Measurements from ENCODE around the gene FNBP1. TPM values are rescaled to one million over a fixed set of nuclear protein-coding genes. Genes with fewer than 3 reads are reported as not detected.
"Not testable (repeated sequence)": the region's sequence is repeated elsewhere in the genome, so short reads cannot be mapped to it uniquely, and the experiment has no call there.

FNBP1 gene
- polyA plus RNA-seq, 1 donor = 19.1 TPM

GRCh38 chr9:129954868-129955550 is 88.0 kb downstream of the FNBP1 start:
- no peak for DNase-seq (ENCODE audit: low read depth)

- DNase-seq (ENCODE audit: low read depth) = no peak
Observed at GRCh38 chr9:129953736-129954135, 89.3 kb downstream of the FNBP1 start.

- no peak for DNase-seq (ENCODE audit: low read depth)
Observed at GRCh38 chr9:129952337-129952736, 90.7 kb downstream of the FNBP1 start.

- no peak for DNase-seq (ENCODE audit: low read depth)
Observed at GRCh38 chr9:129949821-129950220, 93.2 kb downstream of the FNBP1 start.

- DNase-seq (ENCODE audit: low read depth) = not testable (repeated sequence)
Observed at GRCh38 chr9:129948626-129949025, 94.4 kb downstream of the FNBP1 start.

DNA sequence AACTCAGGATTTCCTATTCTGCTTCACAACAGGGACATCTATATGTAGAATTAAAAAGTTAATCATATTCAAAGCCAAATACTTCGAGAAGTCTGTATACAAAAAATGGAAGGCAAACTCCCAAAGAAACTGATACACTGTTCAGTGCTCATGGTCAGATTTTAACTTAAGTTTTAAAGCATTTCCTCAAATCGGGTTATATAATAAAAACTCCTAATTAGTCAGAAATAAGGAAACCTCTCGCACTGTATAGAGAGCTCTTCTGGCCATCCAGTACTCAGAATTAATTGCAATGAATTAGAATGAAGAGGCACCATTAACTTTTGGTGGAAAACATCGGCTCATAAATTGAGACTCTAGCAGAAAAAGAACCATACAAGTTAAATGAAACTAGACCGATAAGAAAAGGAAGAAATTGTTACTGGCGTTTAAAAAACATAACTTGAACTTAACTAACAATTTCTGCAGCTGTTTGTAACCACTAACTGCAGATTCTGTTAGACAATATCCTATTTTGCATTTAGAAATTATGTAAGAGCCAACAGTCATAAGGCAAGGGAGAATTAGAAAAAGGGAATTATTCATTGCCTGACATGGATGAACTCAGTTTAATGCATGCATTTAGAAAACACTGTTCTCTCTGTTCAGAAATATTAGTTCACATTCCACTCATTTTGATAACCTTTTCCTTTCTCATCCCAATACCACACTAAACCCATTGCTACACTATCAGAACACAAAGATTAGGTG is 96.6 kb downstream of the FNBP1 start:
- no peak for DNase-seq (ENCODE audit: low read depth)

DNA sequence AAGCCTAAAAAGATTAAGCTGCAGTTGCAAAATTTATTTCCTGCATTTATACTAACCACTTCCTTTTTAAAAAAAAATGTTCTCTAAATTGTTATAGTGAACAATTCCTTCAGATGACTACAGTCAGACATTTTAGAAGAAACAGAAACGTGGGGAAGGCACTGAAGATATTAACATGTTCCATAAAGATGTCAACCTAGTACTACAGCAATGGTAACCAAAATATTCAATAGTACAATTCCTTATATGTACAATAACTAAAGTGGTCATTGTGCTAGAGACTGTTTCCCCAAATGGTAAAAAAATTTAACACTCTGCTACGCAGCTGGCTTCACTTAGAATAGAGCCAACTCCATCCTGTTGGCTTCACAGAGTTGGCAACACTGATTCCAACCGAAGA is 97.7 kb downstream of the FNBP1 start:
- DNase-seq (ENCODE audit: low read depth) = no peak

GRCh38 chr9:129944506-129945116 is 98.4 kb downstream of the FNBP1 start:
- DNase-seq (ENCODE audit: low read depth) = no peak

GRCh38 chr9:129939431-129939830 is 103.6 kb downstream of the FNBP1 start:
- no peak for DNase-seq (ENCODE audit: low read depth)

GRCh38 chr9:129938291-129938979 is 104.6 kb downstream of the FNBP1 start:
- DNase-seq (ENCODE audit: low read depth) = no peak

DNA sequence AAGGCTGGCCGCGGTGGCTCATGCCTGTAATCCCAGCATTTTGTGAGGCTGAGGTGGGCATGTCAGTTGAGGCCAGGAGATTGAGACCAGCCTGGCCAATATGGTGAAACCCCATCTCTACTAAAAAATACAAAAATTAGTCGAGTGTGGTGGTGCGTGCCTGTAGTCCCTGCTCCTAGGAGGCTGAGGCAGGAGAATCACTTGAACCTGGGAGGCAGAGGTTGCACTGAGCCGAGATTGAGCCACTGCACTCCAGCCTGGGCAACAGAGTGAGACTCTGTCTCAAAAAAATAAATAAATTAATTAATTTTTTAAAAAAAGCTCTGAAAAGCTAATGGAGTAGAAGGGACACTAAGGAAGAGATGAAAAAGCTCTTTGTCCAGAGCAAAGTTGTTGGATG is 105.1 kb downstream of the FNBP1 start:
- not testable (repeated sequence) for DNase-seq (ENCODE audit: low read depth)

DNA sequence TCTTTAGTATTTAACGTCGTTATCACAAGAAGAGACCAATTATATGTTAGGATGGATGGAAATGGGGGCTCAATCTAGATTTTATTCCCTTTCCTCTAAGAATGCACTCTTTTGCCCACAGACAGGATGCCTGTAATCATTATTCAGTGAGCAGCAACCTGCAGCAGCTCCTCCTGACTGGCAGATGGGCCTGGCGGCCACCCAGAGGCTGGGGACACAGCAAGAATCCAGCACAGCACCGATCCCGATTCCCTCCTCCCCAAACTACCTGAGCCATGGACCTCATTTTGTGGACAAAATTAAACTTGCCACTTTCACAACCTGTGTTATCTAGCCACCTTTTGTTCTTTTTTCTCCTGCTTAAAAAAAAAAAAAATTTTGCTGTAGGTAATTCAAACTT is 106.8 kb downstream of the FNBP1 start:
- no peak for DNase-seq (ENCODE audit: low read depth)

GRCh38 chr9:129934780-129935179 is 108.2 kb downstream of the FNBP1 start:
- DNase-seq (ENCODE audit: low read depth) = no peak

DNA sequence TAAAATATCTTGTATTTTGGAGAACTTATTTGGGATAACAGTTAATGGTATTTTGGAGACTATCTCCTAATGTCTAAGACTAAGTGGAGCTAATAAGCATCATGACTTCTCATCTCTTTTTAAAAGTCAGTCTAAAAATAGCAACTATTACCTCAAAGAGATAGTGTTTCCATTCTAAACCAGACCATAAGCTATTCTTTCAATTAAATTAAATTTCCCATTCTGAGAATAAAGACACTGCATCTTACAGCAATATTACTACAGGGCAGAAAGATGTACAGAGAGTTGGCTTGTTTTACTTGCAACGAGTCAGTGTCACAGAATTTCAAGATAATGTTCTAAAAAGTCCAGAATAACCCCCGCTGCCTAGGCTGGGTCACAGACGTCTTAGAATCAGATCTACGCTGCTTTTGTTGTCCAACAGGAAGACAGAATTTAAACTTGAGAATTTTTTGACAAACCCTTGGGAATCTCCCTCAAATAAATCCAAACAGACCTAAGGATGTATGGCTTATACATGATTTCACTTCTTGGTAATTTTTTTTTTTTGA is 108.9 kb downstream of the FNBP1 start:
- DNase-seq (ENCODE audit: low read depth) = no peak

DNA sequence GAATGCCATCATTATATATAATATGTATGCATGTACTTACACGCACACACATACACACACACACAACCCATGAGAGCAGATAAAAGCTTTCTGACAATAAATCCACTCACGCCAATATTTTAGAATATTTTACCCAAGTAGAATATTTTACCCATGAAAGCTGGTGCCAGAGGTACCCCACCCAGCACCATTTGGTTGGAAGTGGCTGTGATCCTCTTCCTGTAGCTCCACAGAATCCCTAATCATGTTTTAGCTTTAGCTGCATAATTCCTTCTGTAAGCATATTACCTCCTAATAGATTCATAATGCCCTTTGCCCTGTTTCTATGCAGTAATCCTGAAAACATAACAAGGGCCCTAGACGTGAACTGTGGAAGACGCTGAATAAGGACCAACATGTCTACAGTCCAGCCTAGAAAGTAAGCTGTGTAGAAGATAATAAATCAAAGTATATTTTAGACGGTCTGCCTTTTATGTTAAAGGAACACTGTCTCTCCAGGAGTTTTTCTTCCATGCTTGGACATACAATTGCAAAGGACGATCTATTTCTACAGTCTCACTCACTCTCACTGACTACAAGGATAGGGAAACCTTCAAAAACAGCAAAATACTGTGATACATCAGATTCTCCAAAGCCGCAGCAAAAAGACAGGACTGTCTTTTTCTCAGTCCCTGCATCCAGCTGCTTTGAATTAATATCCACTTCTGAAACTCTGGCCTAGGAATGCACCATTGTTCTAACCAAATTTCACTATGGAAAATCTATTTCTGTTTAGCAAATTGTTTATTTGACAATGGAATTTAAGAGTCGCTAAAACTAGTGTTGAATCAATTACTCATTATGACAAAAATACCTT is 109.6 kb downstream of the FNBP1 start:
- no peak for DNase-seq (ENCODE audit: low read depth)

GRCh38 chr9:129932303-129933151 is 110.5 kb downstream of the FNBP1 start:
- no peak for DNase-seq (ENCODE audit: low read depth)

GRCh38 chr9:129930743-129931142 is 112.2 kb downstream of the FNBP1 start:
- no peak for DNase-seq (ENCODE audit: low read depth)

- no peak for DNase-seq (ENCODE audit: low read depth)
Observed at GRCh38 chr9:129929496-129930125, 113.4 kb downstream of the FNBP1 start.

DNA sequence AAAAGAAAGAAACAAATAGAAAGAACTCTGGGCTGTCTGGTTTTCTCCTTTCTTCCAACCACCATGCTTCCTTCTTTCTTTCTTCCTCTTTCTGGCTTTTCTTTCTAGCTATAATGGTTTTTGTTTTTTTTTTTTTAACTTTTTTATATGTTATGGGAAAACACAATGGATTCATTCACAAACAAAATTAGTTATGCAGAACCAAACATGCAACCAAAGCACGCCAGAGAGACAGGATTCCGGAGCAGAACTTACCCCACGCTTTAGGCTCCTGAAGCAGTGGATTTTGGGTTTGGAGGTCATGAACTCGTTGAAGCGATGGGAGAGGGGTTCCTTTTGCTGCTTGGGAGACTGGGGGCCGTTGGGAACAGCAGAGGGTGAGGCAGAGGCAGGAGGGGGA is 119.4 kb downstream of the FNBP1 start:
- no peak for DNase-seq (ENCODE audit: low read depth)

DNA sequence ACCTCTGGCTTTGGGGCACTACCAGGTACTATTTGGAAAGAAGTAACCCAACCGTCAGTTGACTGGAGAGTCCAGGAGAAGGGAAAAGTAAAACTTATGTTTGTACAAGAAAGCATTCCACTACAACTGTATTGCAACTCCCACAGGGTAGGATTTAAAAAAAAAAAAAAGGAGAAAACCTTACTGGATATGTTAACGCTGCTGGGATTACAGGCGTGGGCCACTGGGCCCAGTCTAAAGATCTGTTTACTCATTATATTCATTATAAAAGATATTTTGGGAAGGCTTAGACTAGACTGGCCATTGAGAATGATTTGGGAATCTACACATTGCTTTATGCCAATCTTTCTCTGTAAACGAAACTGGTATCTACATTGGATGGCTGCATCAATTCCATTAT is 121.1 kb downstream of the FNBP1 start:
- DNase-seq (ENCODE audit: low read depth) = no peak

Data from forelimb muscle (tissue), 1 donor.